A172 (cell line): ENCODE data around the gene ARHGEF40. TPM values are rescaled to one million over a fixed set of nuclear protein-coding genes. Genes with fewer than 3 reads are reported as not detected.

Source experiments
- DNase-seq: peaks from one replicate; pipeline ENCODE4 v3.0.0-alpha.2; 2015; ENCODE audit warnings: low spot score
- total RNA-seq: library from RNA; depleted of rRNA; stranded (reverse); fragments of >200 nt; shearing (Covaris generic); gene quantifications from 2 replicates; pipeline ENCODE4 v1.2.3, GENCODE V29; 2014; rRNA removed

The ARHGEF40 gene
- total RNA-seq, 1 experiment from 2014 or later: 21.2 TPM

DNA sequence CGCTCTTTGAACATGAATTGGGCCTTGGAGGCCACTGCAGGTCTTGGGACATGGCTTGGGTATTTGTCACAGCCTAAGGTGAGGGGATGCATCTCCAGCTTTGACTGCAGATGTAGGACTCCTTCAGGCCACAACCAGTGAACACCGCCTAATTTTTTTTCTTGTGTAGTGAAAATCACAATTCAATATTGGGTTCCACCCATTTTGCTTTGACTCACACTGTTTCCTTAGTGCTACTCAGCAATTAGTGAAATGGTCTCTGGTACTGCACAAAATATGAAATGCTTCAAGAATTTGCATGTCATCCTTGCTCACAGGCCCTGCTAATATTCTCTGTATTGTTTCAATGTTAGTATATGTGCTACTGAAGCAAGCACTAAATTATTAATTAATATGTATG, 43.3 kb downstream of the ARHGEF40 start:
- DNase-seq: no peak

- no peak for DNase-seq
These were observed 48.8 kb downstream of the ARHGEF40 start for GRCh38 chr14:21118933-21119332.

GRCh38 chr14:21120686-21121085, 50.6 kb downstream of the ARHGEF40 start:
- DNase-seq: no peak

GRCh38 chr14:21121122-21121521, 51.0 kb downstream of the ARHGEF40 start:
- DNase-seq: no peak

DNA sequence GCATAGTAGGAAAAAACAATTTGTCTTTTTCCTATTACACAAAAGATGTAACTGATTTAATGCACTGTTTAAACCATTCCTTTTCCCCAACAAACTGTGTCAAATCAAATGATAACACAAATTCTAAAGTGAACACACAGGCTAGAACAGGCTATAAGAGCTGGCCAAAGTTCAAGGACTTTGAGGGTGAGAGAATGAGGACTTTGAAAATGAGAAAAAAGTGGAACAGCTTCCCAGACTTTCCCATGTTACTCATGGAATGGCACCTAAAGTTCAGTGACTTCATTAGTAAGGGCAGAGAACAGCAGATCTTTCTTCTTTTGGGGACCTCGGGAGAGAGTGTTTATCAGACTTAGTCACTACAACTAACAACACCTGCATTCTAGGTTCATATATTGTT, 53.3 kb downstream of the ARHGEF40 start:
- no peak for DNase-seq

GRCh38 chr14:21133901-21134300, 63.8 kb downstream of the ARHGEF40 start:
- no peak for DNase-seq

DNA sequence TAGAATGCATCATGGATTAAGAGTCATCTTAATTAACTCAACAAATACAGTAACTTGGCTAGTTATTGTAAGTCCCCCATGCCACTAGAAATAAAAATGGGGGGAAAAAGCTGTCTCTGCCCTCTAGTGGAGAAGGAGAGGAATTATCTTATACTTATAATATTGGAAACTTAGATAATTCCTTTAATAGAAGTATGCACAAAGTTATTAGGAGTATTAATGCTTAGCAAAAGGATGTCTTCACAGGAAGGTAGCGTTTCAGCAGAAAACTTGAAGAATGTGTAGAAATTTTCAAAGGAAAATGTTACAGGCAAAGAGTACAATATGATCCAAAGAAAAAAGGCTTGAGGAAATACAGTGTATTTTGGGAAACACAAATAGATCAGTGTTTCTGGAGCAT, 65.9 kb downstream of the ARHGEF40 start:
- DNase-seq: no peak

Other genes starting within 250 kb of the ARHGEF40 start
- gene RNASE3, start 178.9 kb upstream of the ARHGEF40 start, total RNA-seq: not detected in 2 replicates
- gene RNASE2, start 114.8 kb upstream of the ARHGEF40 start, total RNA-seq: not detected in 2 replicates
- gene METTL17, start 80.3 kb upstream of the ARHGEF40 start, total RNA-seq: 55.4 and 71.8 TPM in 2 replicates
- not detected in 2 replicates for gene SLC39A2, start 71.0 kb upstream of the ARHGEF40 start, total RNA-seq
- 7.5 and 9.0 TPM in 2 replicates for gene NDRG2, start 45.2 kb upstream of the ARHGEF40 start, total RNA-seq
- gene TPPP2, start 40.1 kb upstream of the ARHGEF40 start, total RNA-seq: not detected in 2 replicates
- not detected in 2 replicates for gene RNASE13, start 35.5 kb upstream of the ARHGEF40 start, total RNA-seq
- not detected in 2 replicates for gene RNASE7, start 27.9 kb upstream of the ARHGEF40 start, total RNA-seq
- gene RNASE8, start 12.5 kb upstream of the ARHGEF40 start, total RNA-seq: not detected in 2 replicates
- gene ZNF219, start 28.4 kb downstream of the ARHGEF40 start, total RNA-seq: 5.9 and 12.0 TPM in 2 replicates
- 0.17 TPM in 1 of 2 replicates, not detected in the other for gene TMEM253, start 30.8 kb downstream of the ARHGEF40 start, total RNA-seq
- gene OR5AU1, start 85.8 kb downstream of the ARHGEF40 start, total RNA-seq: not detected in 2 replicates
- gene HNRNPC, start 199.1 kb downstream of the ARHGEF40 start, total RNA-seq: 856 and 922 TPM in 2 replicates
- gene RPGRIP1, start 209.8 kb downstream of the ARHGEF40 start, total RNA-seq: not detected in 2 replicates